BJ (cell line): ENCODE data around the gene DRGX. TPM values are rescaled to one million over a fixed set of nuclear protein-coding genes. Genes with fewer than 3 reads are reported as not detected.

Experiments used
- CTCF ChIA-PET: fragments of 350-600 bp; formaldehyde crosslinking; extraction: SDS; loops from one replicate; lab custom pipeline; 2021; ENCODE audit warnings: antibody characterized with exemption, inconsistent platforms; lab: Yijun Ruan, JAX
- POLR2A ChIA-PET: fragments of 300-600 bp; sonication (Branson Sonifier 250); formaldehyde crosslinking; extraction: SDS; loops from one replicate; lab custom pipeline; 2021; ENCODE audit warnings: antibody characterized with exemption; lab: Charles Lee
- DNase-seq: peaks from one replicate; pipeline ENCODE4 v3.0.0-alpha.2; 2011; ENCODE audit warnings: low read depth
- H3K27me3 ChIP-seq: 2 replicates; pipeline ENCODE4 v1.6.0; 2011; ENCODE audit warnings: low read length; ENCODE audit not compliant: control insufficient read depth, insufficient read depth
- H3K36me3 ChIP-seq: 2 replicates; pipeline ENCODE4 v1.5.1; 2011; ENCODE audit warnings: low read length; ENCODE audit not compliant: control insufficient read depth, insufficient read depth
- H3K4me3 ChIP-seq: 2 replicates; pipeline ENCODE4 v1.5.1; 2011; ENCODE audit warnings: low read depth, mild to moderate bottlenecking, control low read depth, low read length
- CTCF ChIP-seq: IDR thresholded peaks from 2 replicates; pipeline ENCODE4 v1.5.1; 2011; ENCODE audit warnings: low read depth, mild to moderate bottlenecking, control low read depth, inconsistent platforms, low read length, moderate library complexity; ENCODE audit not compliant: insufficient read depth
- polyA plus RNA-seq: library from polyadenylated mRNA; depleted of rRNA; stranded (reverse); fragments of >200 nt; gene quantifications from 2 replicates; pipeline ENCODE4 v1.2.3, GENCODE V29; 2011

The DRGX gene
- polyA plus RNA-seq, 1 experiment: 0.06 TPM

DNA sequence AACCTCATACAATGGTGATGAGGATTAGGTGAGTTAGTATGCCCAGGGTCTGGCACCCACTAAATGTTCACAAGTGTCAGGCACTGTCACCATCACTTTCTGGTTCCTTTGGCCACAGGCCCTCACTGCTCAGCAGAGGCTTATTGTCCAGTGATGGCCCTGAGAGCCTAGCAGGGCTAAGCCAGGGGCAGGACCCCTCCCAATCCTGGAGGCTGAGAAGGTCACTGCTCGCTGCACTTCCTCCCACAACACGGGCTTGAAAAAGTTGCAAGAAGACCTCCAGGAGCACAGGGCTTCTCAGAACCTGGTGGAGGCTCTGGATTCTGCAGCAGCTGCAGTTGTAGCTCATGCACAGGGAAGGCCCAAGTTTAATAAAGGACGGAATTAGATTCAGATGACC is 48.1 kb downstream of the DRGX start:
- Histone ChIP-seq H3K27me3 (no peaks in the 10 kb centered on the region), H3K36me3 (no peaks in the 10 kb centered on the region), H3K4me3 (no peak overlapping the region)
- no peak for TF ChIP-seq CTCF
- DNase-seq: no peak
- ChIA-PET CTCF (no interaction called here), POLR2A (no interaction called here)

GRCh38 chr10:49347342-49347741 is 48.5 kb downstream of the DRGX start:
- H3K36me3 ChIP-seq: no peaks in the 10 kb centered on the region
- DNase-seq: no peak
- ChIA-PET POLR2A (no interaction called here), CTCF (no interaction called here)
- no peak for TF ChIP-seq CTCF
- no peak overlapping the region for H3K4me3 ChIP-seq
- no peaks in the 10 kb centered on the region for H3K27me3 ChIP-seq

- POLR2A ChIA-PET: no interaction called here
- TF ChIP-seq CTCF: no peak
- Histone ChIP-seq H3K27me3 (no peaks in the 10 kb centered on the region), H3K4me3 (no peak overlapping the region), H3K36me3 (no peaks in the 10 kb centered on the region)
- DNase-seq: no peak
- CTCF ChIA-PET: no interaction called here
These were observed 51.0 kb downstream of the DRGX start for GRCh38 chr10:49344840-49345239.

DNA sequence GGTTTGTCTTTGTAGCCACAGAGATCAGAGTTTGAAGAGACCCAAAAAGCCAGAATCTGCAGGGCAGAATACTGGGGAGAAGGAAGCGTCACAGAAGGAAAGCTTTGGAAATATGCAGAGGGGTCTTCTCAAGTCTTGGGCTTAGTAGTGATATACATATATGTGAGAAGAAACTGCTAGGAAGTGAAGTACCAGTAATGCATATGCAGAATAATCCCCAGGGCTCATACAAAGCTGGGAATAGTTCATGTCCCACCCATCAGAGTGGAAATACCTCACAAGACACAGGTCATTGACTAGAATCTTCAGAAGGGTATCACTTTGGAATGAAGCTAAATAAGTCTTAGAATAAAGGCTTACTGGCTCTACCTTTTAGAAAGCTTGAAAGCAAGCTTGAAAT is 57.3 kb downstream of the DRGX start:
- H3K4me3 ChIP-seq: no peak overlapping the region
- no peaks in the 10 kb centered on the region for H3K36me3 ChIP-seq
- ChIA-PET POLR2A (no interaction called here), CTCF (interaction anchor here (0.5 to 0.6 kb wide), 2 partner anchors 12 to 33 kb away, joined by 3 read pairs; no protein-coding TSS in a partner anchor)
- no peak for TF ChIP-seq CTCF
- H3K27me3 ChIP-seq: no peaks in the 10 kb centered on the region
- DNase-seq: no peak

DNA sequence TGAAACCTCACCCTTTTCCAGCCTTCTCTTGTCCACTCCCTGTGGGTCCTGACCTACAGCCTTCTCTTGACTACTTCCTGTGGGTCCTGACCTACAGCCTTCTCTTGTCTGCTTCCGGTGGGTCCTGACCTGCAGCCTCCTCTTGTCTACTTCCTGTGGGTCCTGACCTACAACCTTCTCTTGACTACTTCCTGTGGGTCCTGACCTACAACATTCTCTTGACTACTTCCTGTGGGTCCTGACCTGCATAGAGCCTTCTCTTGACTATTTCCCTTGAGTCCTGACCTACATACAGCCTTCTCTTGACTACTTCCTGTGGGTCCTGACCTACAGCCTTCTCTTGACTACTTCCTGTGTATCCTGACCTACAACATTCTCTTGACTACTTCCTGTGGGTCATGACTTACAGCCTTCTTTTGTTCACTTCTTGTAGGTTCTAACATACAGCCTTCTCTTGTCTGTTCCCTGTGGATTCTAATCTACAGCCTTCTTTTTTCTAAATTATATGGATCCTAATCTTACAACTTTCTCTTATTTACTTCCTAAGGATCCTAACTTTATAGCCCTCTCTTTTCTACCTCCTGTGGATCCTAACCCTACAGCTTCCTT is 60.4 kb downstream of the DRGX start:
- POLR2A ChIA-PET: no interaction called here
- no peak overlapping the region for H3K4me3 ChIP-seq
- CTCF ChIA-PET: no interaction called here
- TF ChIP-seq CTCF: no peak
- H3K36me3 ChIP-seq: no peaks in the 10 kb centered on the region
- DNase-seq: no peak
- H3K27me3 ChIP-seq: no peaks in the 10 kb centered on the region; the same call in 1 of the 2 replicates
